ENCODE results near the gene ANKRD44. TPM values are rescaled to one million over a fixed set of nuclear protein-coding genes. Genes with fewer than 3 reads are reported as not detected.

Gene ANKRD44
- total RNA-seq, 1 experiment from 2014 or later, result 0.68 TPM

- TF ChIP-seq, protein P1, sequence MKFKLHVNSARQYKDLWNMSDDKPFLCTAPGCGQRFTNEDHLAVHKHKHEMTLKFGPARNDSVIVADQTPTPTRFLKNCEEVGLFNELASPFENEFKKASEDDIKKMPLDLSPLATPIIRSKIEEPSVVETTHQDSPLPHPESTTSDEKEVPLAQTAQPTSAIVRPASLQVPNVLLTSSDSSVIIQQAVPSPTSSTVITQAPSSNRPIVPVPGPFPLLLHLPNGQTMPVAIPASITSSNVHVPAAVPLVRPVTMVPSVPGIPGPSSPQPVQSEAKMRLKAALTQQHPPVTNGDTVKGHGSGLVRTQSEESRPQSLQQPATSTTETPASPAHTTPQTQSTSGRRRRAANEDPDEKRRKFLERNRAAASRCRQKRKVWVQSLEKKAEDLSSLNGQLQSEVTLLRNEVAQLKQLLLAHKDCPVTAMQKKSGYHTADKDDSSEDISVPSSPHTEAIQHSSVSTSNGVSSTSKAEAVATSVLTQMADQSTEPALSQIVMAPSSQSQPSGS (CRISPR knock-in tag; IDR thresholded peaks at IDR 0.05; ENCODE audit: borderline replicate concordance, low read depth), result no peak
- no peak for TF ChIP-seq ATF6 (CRISPR knock-in tag; IDR thresholded peaks at IDR 0.05)
- TF ChIP-seq IRF2 (CRISPR knock-in tag; IDR thresholded peaks at IDR 0.05; ENCODE audit: borderline replicate concordance, low read depth), result no peak
These were observed 2.6 kb downstream of the ANKRD44 start (continued) for GRCh38 chr2:197307933-197308521.

DNA sequence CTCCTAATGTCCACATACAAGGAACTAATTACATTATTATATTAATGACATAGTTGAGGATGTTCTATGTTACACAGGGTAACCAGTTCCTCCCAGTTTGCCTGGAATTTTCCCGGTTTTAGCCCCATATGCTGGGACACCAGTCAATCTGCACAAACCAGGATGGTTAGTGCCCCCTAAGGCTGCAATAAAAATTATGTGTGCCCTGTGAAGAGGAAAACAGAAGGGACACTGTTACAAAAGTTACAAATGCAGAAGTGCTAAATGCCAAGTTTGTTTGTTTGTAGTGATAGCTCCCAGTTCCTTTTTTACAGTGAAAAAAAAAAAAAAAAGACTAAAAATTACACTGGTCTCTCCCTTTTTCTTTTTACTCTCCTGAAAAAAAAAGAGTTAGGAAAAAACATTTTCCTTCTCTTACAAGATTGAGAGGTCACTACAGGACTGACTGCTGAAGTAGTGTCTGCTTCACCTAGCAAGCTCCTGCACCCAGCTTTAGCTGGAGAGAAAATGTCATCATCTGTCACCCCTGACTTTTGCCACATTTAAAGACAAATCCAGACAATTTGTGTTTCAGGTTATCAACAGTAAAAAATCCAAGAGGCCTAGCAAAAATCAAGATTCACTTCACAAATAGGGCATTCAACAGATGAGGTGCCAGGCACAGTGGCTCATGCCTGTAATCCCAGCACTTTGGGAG is 3.2 kb downstream of the ANKRD44 start:
- no peaks in the 10 kb centered on the region for H3K36me3 Mint-ChIP-seq
- no peaks in the 10 kb centered on the region for H3K9me3 Mint-ChIP-seq
- H3K4me3 Mint-ChIP-seq, result no peak overlapping the region
- ATAC-seq (no peak), DNase-seq (ENCODE audit: low spot score) (no peak)
- H3K4me1 Mint-ChIP-seq, result peaks cover 9% of the 10 kb centered on the region
- CTCF ChIA-PET, result interaction anchor here (0.6 to 0.7 kb wide), 3 partner anchors 183 to 704 kb away, joined by 3 read pairs; no protein-coding TSS in a partner anchor
- POLR2A ChIA-PET, result interaction anchor here (0.7 to 1.0 kb wide), 2 partner anchors 12 to 100 kb away, joined by 5 to 7 read pairs; no protein-coding TSS in a partner anchor
- no peak overlapping the region for H3K27ac Mint-ChIP-seq
- H3K27me3 Mint-ChIP-seq (ENCODE audit: low read depth), result peaks cover 51% of the 10 kb centered on the region
- TF ChIP-seq MLX (CRISPR knock-in tag; IDR thresholded peaks at IDR 0.05), result no peak
- TF ChIP-seq OVOL2 (CRISPR knock-in tag; IDR thresholded peaks at IDR 0.05; ENCODE audit: borderline replicate concordance), result no peak
- TF ChIP-seq CBFB (CRISPR knock-in tag; IDR thresholded peaks at IDR 0.05; ENCODE audit: low read depth), result no peak
- TF ChIP-seq ZNF281 (CRISPR knock-in tag; IDR thresholded peaks at IDR 0.05), result no peak
- no peak for TF ChIP-seq ZNF512 (CRISPR knock-in tag; IDR thresholded peaks at IDR 0.05; ENCODE audit: borderline replicate concordance)
- no peak for TF ChIP-seq SMAD4 (CRISPR knock-in tag; IDR thresholded peaks at IDR 0.05)
- TF ChIP-seq, protein P2, sequence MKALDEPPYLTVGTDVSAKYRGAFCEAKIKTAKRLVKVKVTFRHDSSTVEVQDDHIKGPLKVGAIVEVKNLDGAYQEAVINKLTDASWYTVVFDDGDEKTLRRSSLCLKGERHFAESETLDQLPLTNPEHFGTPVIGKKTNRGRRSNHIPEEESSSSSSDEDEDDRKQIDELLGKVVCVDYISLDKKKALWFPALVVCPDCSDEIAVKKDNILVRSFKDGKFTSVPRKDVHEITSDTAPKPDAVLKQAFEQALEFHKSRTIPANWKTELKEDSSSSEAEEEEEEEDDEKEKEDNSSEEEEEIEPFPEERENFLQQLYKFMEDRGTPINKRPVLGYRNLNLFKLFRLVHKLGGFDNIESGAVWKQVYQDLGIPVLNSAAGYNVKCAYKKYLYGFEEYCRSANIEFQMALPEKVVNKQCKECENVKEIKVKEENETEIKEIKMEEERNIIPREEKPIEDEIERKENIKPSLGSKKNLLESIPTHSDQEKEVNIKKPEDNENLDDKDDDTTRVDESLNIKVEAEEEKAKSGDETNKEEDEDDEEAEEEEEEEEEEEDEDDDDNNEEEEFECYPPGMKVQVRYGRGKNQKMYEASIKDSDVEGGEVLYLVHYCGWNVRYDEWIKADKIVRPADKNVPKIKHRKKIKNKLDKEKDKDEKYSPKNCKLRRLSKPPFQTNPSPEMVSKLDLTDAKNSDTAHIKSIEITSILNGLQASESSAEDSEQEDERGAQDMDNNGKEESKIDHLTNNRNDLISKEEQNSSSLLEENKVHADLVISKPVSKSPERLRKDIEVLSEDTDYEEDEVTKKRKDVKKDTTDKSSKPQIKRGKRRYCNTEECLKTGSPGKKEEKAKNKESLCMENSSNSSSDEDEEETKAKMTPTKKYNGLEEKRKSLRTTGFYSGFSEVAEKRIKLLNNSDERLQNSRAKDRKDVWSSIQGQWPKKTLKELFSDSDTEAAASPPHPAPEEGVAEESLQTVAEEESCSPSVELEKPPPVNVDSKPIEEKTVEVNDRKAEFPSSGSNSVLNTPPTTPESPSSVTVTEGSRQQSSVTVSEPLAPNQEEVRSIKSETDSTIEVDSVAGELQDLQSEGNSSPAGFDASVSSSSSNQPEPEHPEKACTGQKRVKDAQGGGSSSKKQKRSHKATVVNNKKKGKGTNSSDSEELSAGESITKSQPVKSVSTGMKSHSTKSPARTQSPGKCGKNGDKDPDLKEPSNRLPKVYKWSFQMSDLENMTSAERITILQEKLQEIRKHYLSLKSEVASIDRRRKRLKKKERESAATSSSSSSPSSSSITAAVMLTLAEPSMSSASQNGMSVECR (CRISPR knock-in tag; IDR thresholded peaks at IDR 0.05; ENCODE audit: borderline replicate concordance), result no peak
- TF ChIP-seq KAT7 (CRISPR knock-in tag; IDR thresholded peaks at IDR 0.05; ENCODE audit: borderline replicate concordance), result no peak
- no peak for TF ChIP-seq ZBTB43 (CRISPR knock-in tag; IDR thresholded peaks at IDR 0.05)
- TF ChIP-seq, protein P3, sequence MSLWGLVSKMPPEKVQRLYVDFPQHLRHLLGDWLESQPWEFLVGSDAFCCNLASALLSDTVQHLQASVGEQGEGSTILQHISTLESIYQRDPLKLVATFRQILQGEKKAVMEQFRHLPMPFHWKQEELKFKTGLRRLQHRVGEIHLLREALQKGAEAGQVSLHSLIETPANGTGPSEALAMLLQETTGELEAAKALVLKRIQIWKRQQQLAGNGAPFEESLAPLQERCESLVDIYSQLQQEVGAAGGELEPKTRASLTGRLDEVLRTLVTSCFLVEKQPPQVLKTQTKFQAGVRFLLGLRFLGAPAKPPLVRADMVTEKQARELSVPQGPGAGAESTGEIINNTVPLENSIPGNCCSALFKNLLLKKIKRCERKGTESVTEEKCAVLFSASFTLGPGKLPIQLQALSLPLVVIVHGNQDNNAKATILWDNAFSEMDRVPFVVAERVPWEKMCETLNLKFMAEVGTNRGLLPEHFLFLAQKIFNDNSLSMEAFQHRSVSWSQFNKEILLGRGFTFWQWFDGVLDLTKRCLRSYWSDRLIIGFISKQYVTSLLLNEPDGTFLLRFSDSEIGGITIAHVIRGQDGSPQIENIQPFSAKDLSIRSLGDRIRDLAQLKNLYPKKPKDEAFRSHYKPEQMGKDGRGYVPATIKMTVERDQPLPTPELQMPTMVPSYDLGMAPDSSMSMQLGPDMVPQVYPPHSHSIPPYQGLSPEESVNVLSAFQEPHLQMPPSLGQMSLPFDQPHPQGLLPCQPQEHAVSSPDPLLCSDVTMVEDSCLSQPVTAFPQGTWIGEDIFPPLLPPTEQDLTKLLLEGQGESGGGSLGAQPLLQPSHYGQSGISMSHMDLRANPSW (CRISPR knock-in tag; conservative IDR thresholded peaks at IDR 0.05; ENCODE audit: low read depth), result no peak
